ENCODE data around the gene TMEM198.

The TMEM198 gene

GRCh38 chr2:219543596-219544358, at the start of gene TMEM198, which contains the start of gene CHPF:
TSS of gene TMEM198 (plus strand) at chr2:219544028. CDS start at chr2:219544728, 700 bp downstream.
TSS of gene CHPF (minus strand) at chr2:219543809. CDS start at chr2:219543538, 271 bp downstream.
- DNase-seq: peak; percentile 97

DNA sequence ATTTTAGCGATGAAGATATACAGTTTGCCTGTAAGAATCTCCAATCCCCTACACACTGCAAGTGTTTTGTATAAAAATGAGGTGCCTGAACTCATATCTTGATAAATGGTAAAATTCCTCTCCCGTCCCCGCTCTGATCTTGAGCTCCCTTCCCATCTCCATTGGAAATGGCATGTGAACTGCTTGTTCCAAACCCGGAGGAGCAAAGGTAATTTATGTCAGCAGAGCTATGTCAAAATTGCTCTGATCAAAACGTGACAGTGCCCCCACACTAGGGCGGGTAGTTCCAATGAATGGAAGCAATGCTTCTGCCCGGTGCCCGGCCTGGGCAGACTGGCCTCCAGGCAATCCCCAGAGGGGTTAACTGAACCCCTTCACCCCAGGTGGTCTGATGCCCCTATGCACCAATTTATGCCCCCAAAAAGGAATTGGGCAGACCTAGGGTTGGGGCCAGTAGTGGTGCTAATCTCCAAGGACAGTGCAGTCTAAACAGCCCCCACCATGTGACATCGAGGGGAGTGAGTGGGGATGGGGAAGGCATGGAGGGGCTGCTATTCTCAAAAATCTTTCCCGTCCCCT, 48.8 kb upstream of the TMEM198 start:
- DNase-seq: no peak

- DNase-seq: peak; percentile 66
These were observed 48.2 kb upstream of the TMEM198 start for GRCh38 chr2:219495531-219496122.

GRCh38 chr2:219496247-219496824, 47.5 kb upstream of the TMEM198 start:
- no peak for DNase-seq

GRCh38 chr2:219496825-219497494, 46.9 kb upstream of the TMEM198 start:
- DNase-seq: no peak

DNA sequence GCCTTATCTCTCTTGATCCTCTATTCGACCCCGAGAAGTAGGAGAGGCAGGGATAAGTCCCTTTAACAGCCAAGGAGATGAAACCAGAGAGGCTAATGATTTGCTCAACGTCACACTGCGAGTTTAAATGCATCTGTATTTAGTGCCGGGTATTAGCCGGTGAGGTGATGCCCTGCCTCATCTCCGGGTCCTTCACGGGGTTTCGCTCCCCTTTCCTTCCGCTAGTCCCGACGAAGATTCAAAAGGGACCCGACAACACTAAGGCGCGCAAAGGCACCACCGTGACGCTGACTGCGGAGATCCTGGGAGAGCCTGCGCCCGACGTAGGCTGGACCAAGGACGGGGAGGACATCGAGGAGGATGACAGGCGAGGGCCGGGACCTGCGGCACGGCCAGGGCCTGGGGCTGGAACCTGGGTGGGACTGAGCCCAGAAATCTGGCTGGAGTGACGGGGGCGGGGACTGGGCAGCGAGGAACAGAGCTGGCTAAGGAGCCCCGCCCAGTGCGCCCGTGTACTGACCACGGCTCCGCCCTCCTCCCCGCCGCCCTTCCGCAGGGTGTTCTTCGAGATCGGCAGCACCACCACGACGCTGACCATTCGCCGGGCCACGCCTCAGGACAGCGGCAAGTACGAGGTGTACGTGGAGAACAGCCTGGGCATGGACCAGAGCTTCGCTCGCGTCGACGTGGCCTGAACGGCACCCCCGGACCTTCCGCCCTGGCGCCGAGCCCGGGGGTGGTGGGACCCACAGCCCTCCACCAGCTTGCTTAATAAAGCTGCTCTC, 46.1 kb upstream of the TMEM198 start:
- DNase-seq: no peak

GRCh38 chr2:219498280-219499057, 45.4 kb upstream of the TMEM198 start, which contains the start of gene GMPPA:
TSS of gene GMPPA (plus strand) at chr2:219498891. CDS start at chr2:219499976, 1,085 bp downstream.
- DNase-seq: peak; percentile 94

- no peak for DNase-seq
These were observed 44.8 kb upstream of the TMEM198 start for GRCh38 chr2:219499058-219499307.

DNA sequence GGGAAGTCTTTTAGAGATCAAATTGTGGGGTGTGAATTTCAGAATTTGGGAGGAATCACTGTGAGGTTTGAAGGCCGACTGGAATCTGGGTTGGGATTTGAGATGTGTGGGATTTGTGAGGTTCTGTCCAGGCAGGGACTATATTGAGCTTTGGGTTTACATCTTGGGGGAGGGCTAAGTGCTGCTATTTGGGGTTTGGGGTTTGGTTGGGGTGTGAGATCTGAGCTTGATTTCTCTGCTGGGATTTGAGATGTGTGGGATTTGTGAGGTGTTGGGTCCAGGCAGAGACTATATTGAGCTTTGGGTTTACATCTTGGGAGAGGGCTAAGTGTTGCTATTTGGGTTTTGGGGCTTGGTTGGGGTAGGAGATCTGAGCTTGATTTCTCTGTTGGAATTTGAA, 44.3 kb upstream of the TMEM198 start:
- DNase-seq: no peak

GRCh38 chr2:219500135-219500534, 43.7 kb upstream of the TMEM198 start:
- DNase-seq: no peak

GRCh38 chr2:219501849-219502248, 42.0 kb upstream of the TMEM198 start:
- no peak for DNase-seq

DNA sequence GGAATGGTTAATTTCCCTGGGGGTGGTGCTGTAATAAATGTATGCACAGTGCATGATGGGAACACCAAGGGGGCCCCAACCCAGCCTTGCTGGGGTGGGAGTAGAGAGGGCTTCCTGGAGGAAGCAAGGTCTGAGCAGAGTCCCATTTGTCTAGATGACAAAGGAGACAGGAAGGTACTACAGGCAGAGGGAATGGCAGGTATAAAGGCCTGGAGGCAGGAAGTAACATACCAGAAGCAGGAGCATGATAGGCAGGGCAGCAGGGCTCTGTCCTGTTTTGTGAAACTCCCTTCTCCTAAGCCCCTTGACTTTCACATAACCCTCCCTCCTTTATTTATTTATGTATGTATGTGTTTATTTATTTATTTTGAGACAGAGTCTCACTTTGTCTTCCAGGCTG, 41.2 kb upstream of the TMEM198 start:
- no peak for DNase-seq

- no peak for DNase-seq
These were observed 38.2 kb upstream of the TMEM198 start for GRCh38 chr2:219505585-219505984.

- no peak for DNase-seq
These were observed 37.6 kb upstream of the TMEM198 start for GRCh38 chr2:219506153-219506801.

- DNase-seq: no peak
These were observed 36.9 kb upstream of the TMEM198 start for GRCh38 chr2:219506802-219507526.

DNA sequence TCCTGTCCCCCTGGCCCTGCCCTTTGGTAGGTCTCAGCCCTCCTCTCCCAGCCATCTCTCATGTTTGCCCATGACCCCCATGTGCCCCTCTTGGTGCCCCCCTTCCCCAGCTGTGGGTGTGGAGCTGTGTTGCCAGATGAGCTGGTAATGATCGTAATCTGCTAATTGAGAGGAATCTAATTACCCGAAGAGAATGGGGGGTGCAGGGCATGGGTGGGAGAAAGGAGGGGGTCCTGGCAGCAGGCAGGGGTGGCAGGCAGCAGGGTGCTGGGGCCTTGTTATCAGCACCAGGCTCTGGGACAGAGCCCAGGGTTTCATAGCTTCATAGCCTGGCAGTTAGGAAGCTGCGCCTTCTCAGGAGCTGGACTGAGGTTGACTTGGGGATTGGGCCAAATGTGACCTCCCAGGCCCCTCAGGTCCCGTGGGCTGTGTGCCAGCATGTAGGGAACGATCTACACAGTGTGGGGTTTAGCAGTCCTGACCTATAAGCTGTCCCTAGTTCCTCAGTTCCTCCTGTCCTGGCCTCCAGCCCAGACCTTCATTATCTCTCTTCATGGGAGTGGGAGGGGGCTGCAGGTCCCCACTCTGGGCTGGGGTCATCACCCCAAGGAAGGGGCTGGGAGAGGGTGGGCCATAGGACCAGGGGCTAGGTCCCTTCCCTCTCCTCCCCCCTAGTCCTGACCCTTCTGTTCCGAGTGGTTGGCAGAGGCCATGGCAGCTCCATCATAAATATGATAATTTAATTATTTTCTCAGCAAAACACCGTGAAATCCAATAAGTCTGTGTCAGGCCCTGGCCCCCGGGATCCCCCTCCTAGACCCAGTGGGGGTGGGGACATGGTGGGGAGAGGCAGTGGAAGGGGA, 36.0 kb upstream of the TMEM198 start:
- no peak for DNase-seq

GRCh38 chr2:219508444-219508734, 35.4 kb upstream of the TMEM198 start:
- no peak for DNase-seq

GRCh38 chr2:219508971-219509779, 34.7 kb upstream of the TMEM198 start:
- no peak for DNase-seq

Measured in stimulated activated CD4-positive, alpha-beta T cell treated with anti-CD3 and anti-CD28 coated beads, Interleukin-1b, Interleukin-23, amount 100 ng/mL, for 48 hours (primary cell).